GM19043 (cell line): Measurements from ENCODE around the gene C10orf67.

ENCODE experiments used
- ATAC-seq: cut with Tn5 transposase; IDR thresholded peaks from one replicate; pipeline ENCODE4 v1.9.1; 2021; ENCODE audit warnings: low read depth; ENCODE audit not compliant: unreplicated experiment

C10orf67 gene

DNA sequence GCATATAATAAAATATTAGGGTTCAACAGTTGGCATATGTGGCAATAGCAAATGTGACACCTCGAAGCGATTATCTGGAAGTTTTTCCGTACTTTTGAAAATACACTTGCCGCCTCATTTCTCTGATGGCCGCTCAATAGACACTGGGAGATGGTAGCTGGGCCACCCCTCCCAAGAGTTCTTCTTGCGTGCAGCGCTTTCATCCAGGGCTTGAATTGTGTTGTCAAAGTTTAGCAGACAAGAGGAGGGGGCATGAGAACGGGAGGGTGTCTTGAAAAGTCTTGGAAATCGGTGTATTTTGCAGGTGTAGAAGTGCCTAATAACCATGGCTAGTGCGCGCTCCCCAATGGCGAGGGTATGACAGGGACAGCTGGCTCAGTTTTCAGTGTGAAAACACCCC lies 144.0 kb downstream of the C10orf67 start:
- no peak for ATAC-seq

- ATAC-seq, result no peak
Measured at GRCh38 chr10:23199768-23200511, 144.7 kb downstream of the C10orf67 start.

DNA sequence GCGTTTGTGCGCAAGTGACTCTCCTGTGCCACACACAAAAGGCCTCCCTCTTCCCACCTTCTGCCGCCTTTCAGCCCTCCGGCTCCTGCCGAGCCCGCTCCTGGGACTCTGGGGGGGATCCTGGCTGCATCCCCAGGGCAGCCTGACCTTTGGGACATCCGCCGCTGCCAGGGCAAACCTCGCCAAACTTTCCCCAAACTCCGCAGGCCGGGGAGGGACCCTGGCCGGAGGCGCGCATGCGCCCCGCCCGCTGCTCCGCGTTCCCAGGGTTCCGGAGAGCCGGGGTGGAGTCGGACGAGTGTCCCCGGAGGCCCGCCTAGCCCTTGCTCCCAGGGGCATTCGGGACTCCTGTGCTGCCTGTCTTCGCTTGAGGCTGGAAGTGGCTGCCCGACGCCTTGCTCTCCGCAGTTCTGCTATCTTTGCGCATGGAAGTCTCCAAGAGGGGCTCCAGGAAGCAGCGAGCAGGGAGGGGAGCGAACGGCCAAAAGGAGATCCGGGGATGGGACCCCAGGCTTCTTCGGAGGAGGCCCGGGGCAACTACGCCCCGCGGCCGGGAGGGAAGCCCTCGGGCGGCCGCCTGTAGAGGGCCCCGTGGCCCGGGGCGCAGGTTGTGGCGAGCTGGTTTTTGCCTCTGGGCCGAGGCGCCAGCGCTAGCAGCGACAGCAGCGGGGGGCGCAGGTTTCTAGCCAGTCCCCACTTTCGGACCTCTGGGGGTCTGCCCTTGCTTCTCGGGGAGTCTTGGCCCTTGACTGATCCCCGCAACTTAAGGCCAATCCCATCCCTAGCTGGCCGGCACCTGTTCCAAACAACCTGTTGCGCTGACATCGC lies 145.4 kb downstream of the C10orf67 start:
- ATAC-seq, result no peak

GRCh38 chr10:23198610-23198939 lies 146.0 kb downstream of the C10orf67 start:
- no peak for ATAC-seq

DNA sequence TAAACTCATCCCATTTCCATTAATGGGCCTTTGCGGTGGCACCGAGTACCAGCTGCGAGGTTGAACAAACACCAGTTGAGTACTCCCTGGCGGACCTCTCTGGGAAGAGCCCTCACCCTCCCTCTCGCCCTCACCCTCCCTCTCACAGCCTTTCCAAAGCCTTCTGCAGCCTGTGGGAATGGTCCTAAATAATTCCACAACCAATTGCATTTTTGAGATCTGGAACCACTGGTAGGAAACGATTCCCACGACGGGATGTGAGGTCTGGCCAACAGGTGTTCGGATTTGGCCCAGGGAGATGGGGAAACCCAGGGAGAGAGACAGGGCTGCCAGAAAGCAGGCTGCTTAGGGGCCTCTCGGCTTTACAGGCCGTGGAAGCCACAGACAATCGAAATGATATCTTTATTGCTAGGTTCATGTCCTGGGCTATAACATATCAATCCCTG lies 147.2 kb downstream of the C10orf67 start:
- ATAC-seq, result no peak

- no peak for ATAC-seq
Measured at GRCh38 chr10:23196915-23197314, 147.7 kb downstream of the C10orf67 start.

GRCh38 chr10:23195846-23196600 lies 148.6 kb downstream of the C10orf67 start:
- no peak for ATAC-seq

- no peak for ATAC-seq
Measured at GRCh38 chr10:23194966-23195845, 149.4 kb downstream of the C10orf67 start.

- ATAC-seq, result no peak
Measured at GRCh38 chr10:23194471-23194965, 150.1 kb downstream of the C10orf67 start.

DNA sequence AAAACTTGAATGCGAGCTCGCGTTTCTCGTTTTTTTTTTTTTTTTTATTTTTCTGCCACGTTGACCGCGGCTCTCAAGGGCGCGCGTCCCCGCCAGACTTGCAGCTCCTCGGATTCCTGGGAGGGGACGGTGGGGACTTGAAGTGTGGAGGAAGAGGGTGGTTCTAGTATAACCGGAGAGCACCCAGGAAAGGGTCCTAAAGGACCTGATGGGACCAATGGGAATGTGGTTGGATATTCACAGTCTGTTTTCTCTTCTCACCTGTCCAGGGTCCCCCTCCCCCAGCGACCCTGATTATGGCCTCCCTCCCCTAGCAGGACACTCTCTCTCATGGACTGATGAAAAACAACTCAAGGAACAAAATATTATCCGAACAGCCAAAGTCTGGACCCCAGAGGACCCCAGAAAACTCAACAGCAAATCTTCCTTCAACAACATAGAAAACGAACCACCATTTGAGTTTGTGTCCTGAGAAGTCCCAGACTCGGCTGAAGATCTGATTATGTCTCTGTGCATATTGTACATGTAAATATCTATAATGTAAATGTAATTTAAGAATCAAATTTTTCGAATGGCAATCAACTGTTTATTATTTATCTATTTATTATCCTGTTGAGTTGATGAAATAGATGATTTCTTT lies 151.0 kb downstream of the C10orf67 start:
- no peak for ATAC-seq

- ATAC-seq, result no peak
Measured at GRCh38 chr10:23192712-23193434, 151.7 kb downstream of the C10orf67 start.

DNA sequence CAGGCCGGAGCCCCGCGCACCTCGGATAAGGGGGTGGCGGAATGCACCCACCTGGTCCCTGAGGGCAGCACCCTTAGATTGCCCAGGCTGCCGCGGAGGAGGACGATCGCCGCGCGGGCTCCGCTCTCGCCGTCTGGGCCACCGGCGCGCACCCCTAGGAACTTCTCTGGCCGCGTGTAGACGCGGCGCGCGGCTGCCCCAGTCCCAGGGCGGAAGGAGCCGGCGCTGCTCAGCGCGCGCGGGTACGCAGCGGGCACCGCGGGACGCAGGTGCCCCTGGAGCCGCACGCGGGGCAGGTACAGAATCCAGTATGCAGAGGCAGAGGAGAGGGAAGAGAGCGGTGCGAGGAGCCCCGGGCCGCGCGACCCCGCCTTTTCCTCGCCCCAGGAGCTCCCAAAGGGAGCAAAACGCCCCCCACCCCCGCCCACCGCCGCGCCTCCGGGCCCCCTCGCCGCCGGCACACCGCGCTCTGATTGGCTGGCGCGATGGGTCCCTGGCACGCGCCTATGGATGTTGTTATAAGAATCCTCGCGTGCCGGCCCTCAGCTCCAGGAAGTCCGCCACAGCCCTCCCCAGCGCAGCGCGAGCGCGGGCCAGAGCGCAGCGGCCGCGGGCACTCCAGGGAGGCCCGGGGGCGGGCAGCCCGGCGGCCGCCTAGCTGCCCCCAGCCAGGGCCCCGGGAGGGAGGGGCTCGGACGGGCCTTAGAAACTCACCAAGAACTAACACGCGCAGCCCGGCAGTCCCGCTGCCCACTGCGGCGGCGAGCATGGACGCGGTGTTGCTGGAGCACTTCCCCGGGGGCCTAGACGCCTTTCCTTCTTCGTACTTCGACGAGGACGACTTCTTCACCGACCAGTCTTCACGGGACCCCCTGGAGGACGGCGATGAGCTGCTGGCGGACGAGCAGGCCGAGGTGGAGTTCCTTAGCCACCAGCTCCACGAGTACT lies 152.6 kb downstream of the C10orf67 start, which contains the start of gene PTF1A:
PTF1A (plus strand) TSS at position 549 of the 948 bp plus-strand sequence; CDS start at position 768, 219 bp downstream.
- ATAC-seq, result no peak

DNA sequence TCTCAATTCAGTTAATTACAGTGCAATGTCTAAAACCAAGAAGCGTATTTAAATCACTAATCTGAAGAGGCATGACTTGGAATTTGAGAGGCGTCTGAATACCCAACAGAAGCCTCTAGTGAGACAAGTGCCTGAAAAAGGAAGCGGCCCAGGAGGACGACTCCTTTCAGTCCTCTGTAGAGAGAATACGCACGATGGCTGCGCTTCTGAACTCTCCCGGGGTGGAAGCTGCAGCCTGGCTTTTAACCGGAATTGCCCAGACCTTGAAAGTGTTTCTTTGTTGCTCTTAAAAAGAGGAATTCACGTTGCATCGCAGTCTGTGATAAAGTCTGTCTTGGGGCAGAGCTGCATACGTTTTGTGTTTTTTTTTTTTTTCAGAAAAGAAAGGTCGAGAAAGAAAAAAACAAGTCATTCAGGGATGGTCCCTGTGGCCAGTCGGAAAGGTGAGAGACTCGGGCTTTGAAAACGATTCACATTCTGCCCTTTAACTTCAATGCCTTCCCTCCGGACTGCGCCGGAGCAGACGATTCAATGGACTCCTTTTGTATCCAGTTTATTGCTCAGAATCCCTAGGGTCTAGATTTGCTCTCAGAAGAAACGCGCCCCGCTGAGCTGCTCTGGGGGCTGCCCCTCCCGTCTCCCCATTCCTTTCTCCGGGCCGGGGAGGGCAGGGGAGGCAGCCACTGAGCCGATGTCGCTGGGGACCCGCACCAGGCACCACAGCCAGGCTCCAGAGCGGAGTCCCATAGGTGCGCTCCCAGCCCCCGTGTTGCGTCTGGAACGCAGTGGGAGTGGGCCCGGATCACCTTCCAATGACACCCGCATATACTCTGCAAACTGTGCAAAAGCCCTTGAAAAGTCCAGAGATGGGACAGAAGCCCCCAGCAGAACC lies 153.5 kb downstream of the C10orf67 start:
- ATAC-seq, result no peak

- ATAC-seq, result no peak
Measured at GRCh38 chr10:23189024-23189423, 155.6 kb downstream of the C10orf67 start.

DNA sequence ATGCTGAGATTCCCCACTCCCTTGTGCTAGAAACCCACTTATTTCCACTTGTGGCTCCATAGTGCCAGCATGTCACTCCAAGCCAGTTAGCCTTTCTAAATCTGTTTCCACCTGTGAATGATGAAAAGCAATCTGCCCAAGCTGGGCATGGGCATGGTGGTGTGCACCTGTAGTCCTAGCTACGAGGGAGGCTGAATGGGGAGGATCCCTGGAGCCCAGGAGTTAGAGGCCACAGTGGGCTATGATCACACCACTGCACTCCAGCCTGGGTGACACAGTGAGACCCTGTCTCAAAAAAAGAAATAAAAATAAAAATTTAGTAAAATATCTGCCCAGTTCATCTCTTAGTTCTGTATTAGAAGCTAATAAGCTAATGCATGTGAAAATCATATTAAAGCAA lies 157.4 kb downstream of the C10orf67 start:
- ATAC-seq, result no peak

- ATAC-seq, result no peak
Measured at GRCh38 chr10:23186697-23187096, 157.9 kb downstream of the C10orf67 start.

DNA sequence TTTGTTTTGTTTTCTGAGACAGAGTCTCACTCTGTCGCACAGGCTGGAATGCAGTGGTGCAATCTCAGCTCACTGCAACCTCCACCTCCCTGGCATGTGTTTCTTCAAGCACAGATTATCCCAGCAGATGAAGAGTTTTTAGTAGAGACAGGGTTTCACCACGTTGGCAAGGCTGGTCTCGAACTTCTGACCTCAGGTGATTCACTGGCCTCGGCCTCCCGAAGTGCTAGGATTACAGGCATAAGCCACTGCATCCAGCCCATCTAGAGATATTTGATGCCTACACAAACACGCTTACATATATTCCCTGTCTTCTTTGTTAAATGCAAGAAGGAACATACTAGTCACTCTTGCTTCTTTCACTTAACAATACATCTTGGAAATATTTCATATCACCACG lies 158.4 kb downstream of the C10orf67 start:
- no peak for ATAC-seq
